Testis (tissue), 3 donors: Measurements from ENCODE around the gene CUL7. TPM values are rescaled to one million over a fixed set of nuclear protein-coding genes. Genes with fewer than 3 reads are reported as not detected.

Source experiments
- DNase-seq: peaks from one replicate; pipeline ENCODE4 v3.0.0-alpha.2; 2019
- H3K27ac ChIP-seq, 2 donors: fragments of 200-600 bp; sonication (generic); one replicate each; pipeline ENCODE4 v1.5.1; 2019
- H3K27me3 ChIP-seq: fragments of 200-600 bp; sonication (generic); one replicate; pipeline ENCODE4 v1.5.1; 2019
- H3K36me3 ChIP-seq: fragments of 200-600 bp; sonication (generic); one replicate; pipeline ENCODE4 v1.5.1; 2017; ENCODE audit warnings: low read depth; ENCODE audit errors: missing control alignments
- H3K4me1 ChIP-seq: fragments of 200-600 bp; sonication (generic); one replicate; pipeline ENCODE4 v1.5.1; 2019
- H3K4me3 ChIP-seq, 2 donors: fragments of 200-600 bp; sonication (generic); one replicate each; pipeline ENCODE4 v1.5.1; 2017 to 2019
- H3K9me3 ChIP-seq: fragments of 200-600 bp; sonication (generic); one replicate; pipeline ENCODE4 v1.5.1; 2017
- CTCF ChIP-seq, 3 experiments: fragments of 450-650 bp in 2 of 3; fragments of 200-600 bp in 1 of 3; sonication (generic) in 1 of 3; IDR thresholded peaks; one replicate each; pipeline ENCODE4 v1.5.1; 2016 to 2019; ENCODE audit warnings: antibody characterized with exemption in 3 of 3, mild to moderate bottlenecking in 2 of 3, moderate library complexity in 1 of 3
- POLR2A ChIP-seq: fragments of 450-650 bp; IDR thresholded peaks from one replicate; pipeline ENCODE4 v1.6.1; 2017; ENCODE audit warnings: antibody characterized with exemption, mild to moderate bottlenecking, moderate library complexity
- WGBS, 2 donors: methylation state at CpG; one replicate each; pipeline ENCODE4 v1.1.5; 2018; 5-methylcytosine and 5-hydroxymethylcytosine counted together
- intact Hi-C: fragments of 100-400 bp; cut with DNase I; formaldehyde crosslinking; loops from one replicate; pipeline ENCODE4 v1.15.1; 2023; ENCODE audit warnings: low total_unique reads
- polyA plus RNA-seq: library from polyadenylated mRNA; stranded (reverse); fragments of 350-450 nt; fragmentation: Illumina TruSeq; extraction: RNeasy Lipid Tissue Mini Kit (QIAGEN cat#74804); gene quantifications from one replicate; pipeline ENCODE4 v1.2.3, GENCODE V29; 2014; ENCODE audit warnings: low read depth, low replicate concordance; ENCODE audit not compliant: insufficient read depth
- total RNA-seq, 2 donors: library from RNA; depleted of rRNA; stranded (reverse); fragments of >200 nt; gene quantifications; one replicate each; pipeline ENCODE4 v1.2.3, GENCODE V29; 2016

The CUL7 gene
- total and polyA plus RNA-seq, 3 donors from 2014 or later: 16.6 to 31.5 (median 23.9) TPM

- Histone ChIP-seq H3K4me1 (peaks cover 32% of the 10 kb centered on the region), H3K36me3 (no peaks in the 10 kb centered on the region), H3K27ac (peak overlapping the region; percentile 68 to 76), H3K9me3 (no peaks in the 10 kb centered on the region), H3K4me3 (peak overlapping the region; percentile 66 to 93), H3K27me3 (no peaks in the 10 kb centered on the region)
- 0 to 2% methylated on average over 7 of the region's 7 CpGs for WGBS, 2 donors
- intact Hi-C loops: loop anchor here (5.0 kb wide), 1 partner anchor 128 kb away; no protein-coding TSS in a partner anchor
- no peak for TF ChIP-seq POLR2A
- TF ChIP-seq CTCF (IDR thresholded peaks at IDR 0.05): no peak
- DNase-seq: no peak
Measured at GRCh38 chr6:43014434-43014909, 39.2 kb downstream of the CUL7 start.

- TF ChIP-seq POLR2A (peak; percentile 16), CTCF (IDR thresholded peaks at IDR 0.05) (no peak)
- no peaks in the 10 kb centered on the region for H3K36me3 ChIP-seq
- H3K9me3 ChIP-seq: no peaks in the 10 kb centered on the region
- WGBS, 2 donors: 0% methylated on average over 36 to 50 of the region's 51 CpGs
- peak; percentile 100 for DNase-seq
- peak within 1 kb of the TSS; percentile 76 for H3K27ac ChIP-seq
- no peaks in the 10 kb centered on the region for H3K27me3 ChIP-seq
- H3K4me3 ChIP-seq: peak within 1 kb of the TSS; percentile 66 to 93
- intact Hi-C loops: loop anchor here (5.0 kb wide), 1 partner anchor 128 kb away; no protein-coding TSS in a partner anchor
- peaks cover 32% of the 10 kb centered on the region for H3K4me1 ChIP-seq
Measured at GRCh38 chr6:43013843-43014433, 39.7 kb downstream of the CUL7 start, which contains the start of the genes KLHDC3 and MEA1. Gene KLHDC3, plus strand, starts transcription at chr6:43014249. Its CDS starts 2,944 bp downstream, at chr6:43017193. Gene MEA1, minus strand, starts transcription at chr6:43013946. Its CDS starts 133 bp downstream, at chr6:43013813.

- H3K4me1 ChIP-seq: peaks cover 32% of the 10 kb centered on the region
Measured at GRCh38 chr6:43013097-43013842, 40.4 kb downstream of the CUL7 start.

GRCh38 chr6:43012364-43012763 lies 41.3 kb downstream of the CUL7 start:
- Histone ChIP-seq H3K4me1 (peaks cover 32% of the 10 kb centered on the region), H3K27me3 (no peaks in the 10 kb centered on the region), H3K4me3 (no peak overlapping the region), H3K27ac (no peak overlapping the region), H3K9me3 (no peaks in the 10 kb centered on the region), H3K36me3 (no peaks in the 10 kb centered on the region)
- intact Hi-C loops: loop anchor here (5.0 kb wide), 1 partner anchor 130 kb away; no protein-coding TSS in a partner anchor
- no peak for DNase-seq
- TF ChIP-seq CTCF (IDR thresholded peaks at IDR 0.05) (no peak), POLR2A (no peak)
- whole genome bisulfite sequencing, 2 donors: 75 to 79% methylated on average over 6 of the region's 6 CpGs

More at GRCh38 chr6:43013097-43013842, 40.4 kb downstream of the CUL7 start:
- intact Hi-C loops: loop anchor here (5.0 kb wide), 1 partner anchor 129 kb away; no protein-coding TSS in a partner anchor
- no peaks in the 10 kb centered on the region for H3K27me3 ChIP-seq
- peak overlapping the region; percentile 70 to 76 for H3K27ac ChIP-seq
- H3K9me3 ChIP-seq: no peaks in the 10 kb centered on the region
- no peak for DNase-seq
- TF ChIP-seq CTCF (IDR thresholded peaks at IDR 0.05) (no peak), POLR2A (no peak)
- 2% methylated on average over 25 of the region's 25 CpGs for WGBS, 2 donors
- peak overlapping the region; percentile 66 to 93 for H3K4me3 ChIP-seq
- H3K36me3 ChIP-seq: no peaks in the 10 kb centered on the region
